ENCODE measurements around the gene CLIC5. TPM values are rescaled to one million over a fixed set of nuclear protein-coding genes. Genes with fewer than 3 reads are reported as not detected.

Gene CLIC5
- total RNA-seq, 1 donor from 2014 or later, result not detected

GRCh38 chr6:46024124-46024769 is 8.6 kb upstream of the CLIC5 start:
- no peak for TF ChIP-seq CTCF (IDR thresholded peaks at IDR 0.05; ENCODE audit: insufficient read depth, low read length, severe bottlenecking)
- DNase-seq (ENCODE audit: low read depth), result no peak
- FAIRE-seq, result no peak

GRCh38 chr6:46023216-46023915 is 7.7 kb upstream of the CLIC5 start:
- Histone ChIP-seq H3K4me3 (ENCODE audit: low read depth, low read length) (no peak overlapping the region), H3K36me3 (ENCODE audit: control insufficient read depth, insufficient read depth, low read length) (no peaks in the 10 kb centered on the region), H3K27me3 (ENCODE audit: control insufficient read depth, insufficient read depth, low read length) (no peaks in the 10 kb centered on the region)
- DNase-seq (ENCODE audit: low read depth) (no peak), FAIRE-seq (no peak)
- TF ChIP-seq CTCF (IDR thresholded peaks at IDR 0.05; ENCODE audit: insufficient read depth, low read length, severe bottlenecking), result no peak

More at GRCh38 chr6:46024124-46024769, 8.6 kb upstream of the CLIC5 start:
- no peak overlapping the region for H3K4me3 ChIP-seq (ENCODE audit: low read depth, low read length)
- H3K36me3 ChIP-seq (ENCODE audit: control insufficient read depth, insufficient read depth, low read length), result no peaks in the 10 kb centered on the region
- H3K27me3 ChIP-seq (ENCODE audit: control insufficient read depth, insufficient read depth, low read length), result no peaks in the 10 kb centered on the region

GRCh38 chr6:46022106-46022948 is 6.7 kb upstream of the CLIC5 start:
- Histone ChIP-seq H3K36me3 (ENCODE audit: control insufficient read depth, insufficient read depth, low read length) (no peaks in the 10 kb centered on the region), H3K27me3 (ENCODE audit: control insufficient read depth, insufficient read depth, low read length) (peaks cover 6% of the 10 kb centered on the region), H3K4me3 (ENCODE audit: low read depth, low read length) (no peak overlapping the region)
- FAIRE-seq (no peak), DNase-seq (ENCODE audit: low read depth) (peak; percentile 17)
- TF ChIP-seq CTCF (IDR thresholded peaks at IDR 0.05; ENCODE audit: insufficient read depth, low read length, severe bottlenecking), result no peak

GRCh38 chr6:46017726-46018125 is 2.1 kb upstream of the CLIC5 start:
- TF ChIP-seq CTCF (IDR thresholded peaks at IDR 0.05; ENCODE audit: insufficient read depth, low read length, severe bottlenecking), result no peak
- no peak for FAIRE-seq
- H3K36me3 ChIP-seq (ENCODE audit: control insufficient read depth, insufficient read depth, low read length), result no peaks in the 10 kb centered on the region
- peaks cover 31% of the 10 kb centered on the region for H3K27me3 ChIP-seq (ENCODE audit: control insufficient read depth, insufficient read depth, low read length)
- no peak for DNase-seq (ENCODE audit: low read depth)
- H3K4me3 ChIP-seq (ENCODE audit: low read depth, low read length), result no peak overlapping the region

GRCh38 chr6:46016063-46016608 is 476 bp upstream of the CLIC5 start:
- no peak for FAIRE-seq
- H3K4me3 ChIP-seq (ENCODE audit: low read depth, low read length), result no peak overlapping the region
- no peak for TF ChIP-seq CTCF (IDR thresholded peaks at IDR 0.05; ENCODE audit: insufficient read depth, low read length, severe bottlenecking)
- no peaks in the 10 kb centered on the region for H3K36me3 ChIP-seq (ENCODE audit: control insufficient read depth, insufficient read depth, low read length)
- no peak for DNase-seq (ENCODE audit: low read depth)
- peaks cover 33% of the 10 kb centered on the region for H3K27me3 ChIP-seq (ENCODE audit: control insufficient read depth, insufficient read depth, low read length)
